Endothelial cell of umbilical vein (primary cell): ENCODE measurements around the gene RBM20. TPM values are rescaled to one million over a fixed set of nuclear protein-coding genes. Genes with fewer than 3 reads are reported as not detected.
A peak's percentile ranks its signal among the peaks of the same experiment; 100 is the strongest.

Experiments
- BruUV-seq: library from RNA; stranded (reverse); fragments of 400-500 nt; replicated peaks from 2 replicates; lab custom pipeline; 2021; lab: Mats Ljungman, UMichigan
- CTCF ChIA-PET: fragments of 300-600, 350-600 bp; sonication (Branson Sonifier 250); formaldehyde crosslinking; loops from one replicate; lab custom pipeline; 2021; ENCODE audit warnings: antibody characterized with exemption, inconsistent platforms; lab: Charles Lee
- POLR2A ChIA-PET: fragments of 300-600, 350-600 bp; sonication (Branson Sonifier 250); formaldehyde crosslinking; loops from one replicate; lab custom pipeline; 2021; ENCODE audit warnings: antibody characterized with exemption, inconsistent platforms; lab: Charles Lee
- DNase-seq: peaks from one replicate; pipeline ENCODE4 v3.0.0-alpha.2; 2011; ENCODE audit warnings: low read depth, low spot score
- FAIRE-seq: peaks from 2 replicates; lab custom pipeline; 2011; peaks lifted over from hg19 to GRCh38; lab: Jason Lieb, UNC
- H2AFZ ChIP-seq: 2 replicates; pipeline ENCODE4 v1.6.0; 2012; ENCODE audit warnings: low read depth, low read length, control low read depth, inconsistent platforms
- H3K27ac ChIP-seq: 2 replicates; pipeline ENCODE4 v1.5.1; 2011; ENCODE audit warnings: low read depth, mild to moderate bottlenecking, control low read depth, low read length, moderate library complexity; ENCODE audit not compliant: insufficient read depth
- H3K27me3 ChIP-seq, 2 experiments: 2 replicates each; pipeline versions ENCODE4 v1.6.0 to v1.6.1; 2011; ENCODE audit warnings: low read length in 2 of 2, mixed read lengths in 1 of 2; ENCODE audit not compliant: control insufficient read depth in 2 of 2, insufficient read depth in 2 of 2
- H3K36me3 ChIP-seq, 2 experiments: 2 replicates in 1 of 2; 3 replicates in 1 of 2; pipeline ENCODE4 v1.5.1; 2011; ENCODE audit warnings: low read length in 2 of 2, mild to moderate bottlenecking in 1 of 2, moderate library complexity in 1 of 2; ENCODE audit not compliant: control insufficient read depth in 2 of 2, insufficient read depth in 2 of 2; ENCODE audit errors: extremely low read depth in 1 of 2
- H3K4me1 ChIP-seq: 3 replicates; pipeline ENCODE4 v1.5.1; 2011; ENCODE audit warnings: mild to moderate bottlenecking, low read length; ENCODE audit not compliant: control insufficient read depth, insufficient read depth; ENCODE audit errors: extremely low read depth
- H3K4me2 ChIP-seq: 2 replicates; pipeline ENCODE4 v1.6.1; 2011; ENCODE audit warnings: low read length, control low read depth, mixed read lengths; ENCODE audit not compliant: insufficient read depth
- H3K4me3 ChIP-seq, 3 experiments: fragments of 200-600 bp in 1 of 3; sonication (generic), shearing (Covaris generic) in 1 of 3; replicated peaks in 1 of 3; 2 replicates each; pipeline ENCODE4 v1.5.1; 2011 to 2016; ENCODE audit warnings: control low read depth in 3 of 3, low read length in 3 of 3, mild to moderate bottlenecking in 2 of 3, inconsistent platforms in 1 of 3, low read depth in 1 of 3, moderate library complexity in 1 of 3; ENCODE audit not compliant: insufficient read depth in 1 of 3
- H3K79me2 ChIP-seq: 2 replicates; pipeline ENCODE4 v1.6.0; 2012; ENCODE audit warnings: low read length, inconsistent platforms; ENCODE audit not compliant: control insufficient read depth, insufficient read depth
- H3K9ac ChIP-seq: replicated peaks from 2 replicates; pipeline ENCODE3; 2011; ENCODE audit warnings: low read length, control low read depth; ENCODE audit not compliant: insufficient read depth; ENCODE audit errors: extremely low read depth
- H3K9me1 ChIP-seq: replicated peaks from 3 replicates; pipeline ENCODE4 v1.6.0; 2011; ENCODE audit warnings: mild to moderate bottlenecking, low read length; ENCODE audit not compliant: control insufficient read depth, insufficient read depth; ENCODE audit errors: extremely low read depth
- H3K9me3 ChIP-seq: replicated peaks from 2 replicates; pipeline ENCODE4 v1.5.1; 2012; ENCODE audit warnings: low read length, inconsistent platforms; ENCODE audit not compliant: control insufficient read depth, insufficient read depth
- H4K20me1 ChIP-seq: replicated peaks from 2 replicates; pipeline ENCODE3; 2011; ENCODE audit warnings: mild to moderate bottlenecking, low read length; ENCODE audit not compliant: control insufficient read depth, insufficient read depth; ENCODE audit errors: extremely low read depth
- FOS ChIP-seq: IDR thresholded peaks from 2 replicates; pipeline ENCODE4 v1.6.1; 2011; ENCODE audit warnings: mild to moderate bottlenecking, low read length, moderate library complexity, borderline replicate concordance; ENCODE audit not compliant: insufficient read depth
- JUN ChIP-seq: IDR thresholded peaks from 2 replicates; pipeline ENCODE4 v1.6.1; 2011; ENCODE audit warnings: borderline replicate concordance, low read depth; ENCODE audit not compliant: insufficient read length, insufficient read depth
- MYC ChIP-seq: IDR thresholded peaks from one replicate; pipeline ENCODE4 v1.6.1; 2011; ENCODE audit warnings: mild to moderate bottlenecking, low read depth, low read length
- POLR2A ChIP-seq: IDR thresholded peaks from 2 replicates; pipeline ENCODE4 v1.6.1; 2012; ENCODE audit warnings: low read depth, mild to moderate bottlenecking, control low read depth, low read length
- POLR2AphosphoS5 ChIP-seq: IDR thresholded peaks from 2 replicates; pipeline ENCODE4 v1.6.1; 2012; ENCODE audit warnings: low read depth, mild to moderate bottlenecking, control low read depth, low read length, moderate library complexity; ENCODE audit not compliant: insufficient read depth
- dilution Hi-C: fragments of 300-500 bp; cut with MboI; formaldehyde crosslinking; loops from one replicate; pipeline ENCODE4 v1.15.0; 2019; ENCODE audit warnings: low sequenced_read_pairs; ENCODE audit not compliant: extremely low pct_ligation_motif_present
- intact Hi-C: fragments of 100-400 bp; cut with micrococcal nuclease; formaldehyde crosslinking; loops from one replicate; pipeline ENCODE4 v1.10.0; 2022
- polyA plus RNA-seq, 4 experiments: library from polyadenylated mRNA; depleted of rRNA in 3 of 4; stranded (reverse) in 3 of 4; unstranded in 1 of 4; fragments of >200 nt; gene quantifications; 2 replicates each; pipeline versions ENCODE4 v1.2.1 to v1.2.3, GENCODE V29; 2011 to 2012; ENCODE audit warnings: missing spikeins in 1 of 4
- total RNA-seq: library from RNA; stranded (reverse); gene quantifications from 2 replicates; pipeline ENCODE4 v1.2.3, GENCODE V29; 2021

The RBM20 gene
- total and polyA plus RNA-seq, 2 donors (not counting 3 experiments of a cell fraction or from before 2014, with no cell fraction given): 0.04 TPM; not detected in 1

DNA sequence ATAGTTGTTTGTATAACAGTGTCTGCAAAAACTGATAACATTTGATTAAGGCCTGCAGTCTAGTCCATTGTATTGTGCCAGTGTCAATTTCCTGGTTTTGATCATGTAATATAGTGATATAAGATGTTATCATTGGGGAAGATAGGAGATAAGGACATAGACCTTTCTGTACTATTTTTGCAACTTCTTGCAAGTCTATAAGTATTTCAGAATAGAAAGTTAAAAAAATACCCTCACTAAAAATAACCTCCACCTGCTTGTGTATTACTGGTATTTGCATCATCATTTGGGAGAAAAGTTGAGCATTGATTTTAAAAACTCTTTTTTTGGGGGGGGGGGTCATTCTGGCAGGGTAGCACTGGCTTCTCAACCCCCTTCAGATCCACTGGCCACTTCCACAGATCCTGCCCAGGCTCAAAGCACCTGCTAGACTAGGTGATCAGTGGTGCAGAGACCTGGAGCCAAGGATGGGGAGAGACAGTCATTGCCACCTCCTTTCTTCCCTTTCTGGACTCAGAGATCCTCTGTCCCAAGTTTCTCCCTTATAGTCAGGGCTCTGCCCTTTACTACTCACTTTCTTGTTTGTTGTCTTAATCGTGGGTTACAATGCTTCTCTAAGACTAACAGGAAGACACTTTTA, 103.0 kb downstream of the RBM20 start:
- Histone ChIP-seq H4K20me1 (no peaks in the 10 kb centered on the region), H3K27me3 (peaks cover 2 to 5% of the 10 kb centered on the region in 2 experiments), H2AFZ (no peak overlapping the region), H3K4me3 (no peak overlapping the region), H3K9me3 (no peaks in the 10 kb centered on the region), H3K79me2 (no peaks in the 10 kb centered on the region), H3K27ac (peak overlapping the region; percentile 87), H3K9ac (no peak overlapping the region), H3K36me3 (no peaks in the 10 kb centered on the region), H3K4me1 (peaks cover 23% of the 10 kb centered on the region), H3K9me1 (no peaks in the 10 kb centered on the region), H3K4me2 (peak overlapping the region; percentile 68)
- DNase-seq: peak; percentile 38
- no TSS peak for BruUV-seq
- ChIA-PET CTCF (interaction anchor here (0.6 to 4.1 kb wide), 39 partner anchors 9 to 1568 kb away, joined by 3 to 113 read pairs (median 5); partner anchors contain the start of genes ADRA2A, BBIP1, PDCD4 and SHOC2), POLR2A (interaction anchor here (1.0 kb wide), 1 partner anchor 172 kb away, joined by 10 read pairs; the partner anchor contains the start of genes BBIP1 and SHOC2)
- no peak for TF ChIP-seq POLR2AphosphoS5
- no peak for TF ChIP-seq POLR2A
- TF ChIP-seq FOS: no peak
- no peak for TF ChIP-seq JUN
- intact Hi-C loops: loop anchor here (1.0 to 5.0 kb wide), 9 partner anchors 55 to 1567 kb away; partner anchors contain the start of gene ADRA2A
- no peak for FAIRE-seq
- dilution Hi-C loops: no loop called here

GRCh38 chr10:110747609-110748464, 103.7 kb downstream of the RBM20 start:
- ChIA-PET POLR2A (interaction anchor here (0.7 to 1.1 kb wide), 2 partner anchors 11 to 124 kb away, joined by 3 read pairs; no protein-coding TSS in a partner anchor), CTCF (interaction anchor here (0.9 to 1.6 kb wide), 4 partner anchors 9 to 1389 kb away, joined by 5 to 15 read pairs (median 8); no protein-coding TSS in a partner anchor)
- intact Hi-C loops: loop anchor here (1.0 to 5.0 kb wide), 5 partner anchors 11 to 437 kb away; partner anchors contain the start of gene ADRA2A
- TF ChIP-seq MYC (no peak), POLR2A (no peak)
- peaks cover 23% of the 10 kb centered on the region for H3K4me1 ChIP-seq
- BruUV-seq: no TSS peak
- H3K9me3 ChIP-seq: no peaks in the 10 kb centered on the region
- H3K36me3 ChIP-seq: no peaks in the 10 kb centered on the region
- FAIRE-seq (peak; percentile 92), DNase-seq (peak; percentile 74)
- H3K79me2 ChIP-seq: no peaks in the 10 kb centered on the region
- H3K27me3 ChIP-seq: peaks cover 2 to 5% of the 10 kb centered on the region in 2 experiments
- peak overlapping the region; percentile 49 for H3K9ac ChIP-seq
- H3K9me1 ChIP-seq: no peaks in the 10 kb centered on the region
- H3K4me3 ChIP-seq: no peak overlapping the region
- H3K4me2 ChIP-seq: peak overlapping the region; percentile 68
- peak overlapping the region; percentile 84 for H2AFZ ChIP-seq
- dilution Hi-C loops: no loop called here
- no peaks in the 10 kb centered on the region for H4K20me1 ChIP-seq
- peak overlapping the region; percentile 87 for H3K27ac ChIP-seq
